Lower leg skin (tissue), 3 donors: ENCODE data around the gene NCOR2.

Experiments
- POLR2A ChIP-seq, 2 donors: fragments of 450-650 bp; IDR thresholded peaks; one replicate each; pipeline ENCODE4 v1.6.1; 2016 to 2017; ENCODE audit warnings: antibody characterized with exemption in 2 of 2, mild to moderate bottlenecking in 1 of 2, moderate library complexity in 1 of 2
- TF ChIP-seq, protein P1 (sequence below), 3 donors: fragments of 450-650 bp; IDR thresholded peaks; one replicate each; pipeline ENCODE4 v1.5.1; 2016; ENCODE audit warnings: antibody characterized with exemption in 3 of 3, mild to moderate bottlenecking in 3 of 3, moderate library complexity in 2 of 3

GRCh38 chr12:124550123-124551089 lies 17.0 kb downstream of the NCOR2 start:
- TF ChIP-seq, protein P1, sequence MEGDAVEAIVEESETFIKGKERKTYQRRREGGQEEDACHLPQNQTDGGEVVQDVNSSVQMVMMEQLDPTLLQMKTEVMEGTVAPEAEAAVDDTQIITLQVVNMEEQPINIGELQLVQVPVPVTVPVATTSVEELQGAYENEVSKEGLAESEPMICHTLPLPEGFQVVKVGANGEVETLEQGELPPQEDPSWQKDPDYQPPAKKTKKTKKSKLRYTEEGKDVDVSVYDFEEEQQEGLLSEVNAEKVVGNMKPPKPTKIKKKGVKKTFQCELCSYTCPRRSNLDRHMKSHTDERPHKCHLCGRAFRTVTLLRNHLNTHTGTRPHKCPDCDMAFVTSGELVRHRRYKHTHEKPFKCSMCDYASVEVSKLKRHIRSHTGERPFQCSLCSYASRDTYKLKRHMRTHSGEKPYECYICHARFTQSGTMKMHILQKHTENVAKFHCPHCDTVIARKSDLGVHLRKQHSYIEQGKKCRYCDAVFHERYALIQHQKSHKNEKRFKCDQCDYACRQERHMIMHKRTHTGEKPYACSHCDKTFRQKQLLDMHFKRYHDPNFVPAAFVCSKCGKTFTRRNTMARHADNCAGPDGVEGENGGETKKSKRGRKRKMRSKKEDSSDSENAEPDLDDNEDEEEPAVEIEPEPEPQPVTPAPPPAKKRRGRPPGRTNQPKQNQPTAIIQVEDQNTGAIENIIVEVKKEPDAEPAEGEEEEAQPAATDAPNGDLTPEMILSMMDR (IDR thresholded peaks at IDR 0.05) = no peak
- TF ChIP-seq POLR2A (IDR thresholded peaks at IDR 0.05) = no peak
